ENCODE data around the gene RHEX.

GRCh38 chr1:206021008-206021625, 31.9 kb upstream of the RHEX start:
- TF ChIP-seq EZH2phosphoT487 (IDR thresholded peaks at IDR 0.05; ENCODE audit: insufficient read depth, low read depth): no peak
- TF ChIP-seq EZH2 (IDR thresholded peaks at IDR 0.05; ENCODE audit: insufficient read depth, poor library complexity, severe bottlenecking): no peak
